Measurements from ENCODE around the gene CCDC187. TPM values are rescaled to one million over a fixed set of nuclear protein-coding genes. Genes with fewer than 3 reads are reported as not detected.

Gene CCDC187
- total RNA-seq, 1 experiment from 2014 or later, result not detected

DNA sequence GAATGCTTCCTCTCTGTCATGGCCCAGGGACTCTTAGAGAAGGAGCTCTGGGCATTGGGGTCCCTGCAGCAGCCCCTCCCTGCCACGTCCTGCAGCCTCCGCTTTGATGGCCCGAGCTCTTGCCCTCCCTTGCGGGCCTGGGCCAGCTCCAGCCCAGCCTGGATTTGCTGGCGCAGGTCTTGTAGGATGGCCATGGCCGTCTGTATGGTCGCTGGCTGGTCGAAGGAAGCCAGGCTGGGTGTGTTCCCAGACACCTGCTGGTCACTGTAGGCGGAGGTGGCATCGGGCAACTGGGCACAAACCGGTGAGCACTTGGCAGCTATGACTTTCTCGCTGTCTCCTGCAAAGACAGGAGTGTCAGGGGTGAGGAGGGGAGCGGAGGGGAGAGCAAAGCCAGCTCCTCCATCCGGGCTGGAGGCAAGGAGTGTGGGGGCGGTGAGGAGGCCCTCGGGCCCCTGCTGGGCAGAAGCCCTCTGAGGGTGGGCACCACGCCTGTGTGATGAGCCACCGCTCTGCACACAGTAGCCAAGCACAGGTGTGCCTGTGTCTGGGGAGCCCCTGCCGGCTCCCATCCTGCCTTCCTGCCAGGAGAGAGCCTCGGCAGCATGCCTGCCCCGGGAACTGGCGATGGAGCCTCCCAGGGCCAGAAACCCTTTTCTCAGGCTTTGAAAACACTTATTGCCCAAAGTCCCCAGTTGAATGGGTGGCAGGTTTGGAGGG lies 12.4 kb downstream of the CCDC187 start:
- ChIA-PET CTCF (interaction anchor here (0.6 to 2.0 kb wide), 3 partner anchors 8 to 461 kb away, joined by 3 to 10 read pairs (median 5); no protein-coding TSS in a partner anchor), POLR2A (no interaction called here)
- H3K4me1 Mint-ChIP-seq (ENCODE audit: insufficient read depth, unreplicated experiment), result no peaks in the 10 kb centered on the region
- intact Hi-C loops (cut with micrococcal nuclease), result no loop called here
- H3K36me3 Mint-ChIP-seq (ENCODE audit: insufficient read depth, unreplicated experiment), result no peaks in the 10 kb centered on the region
- no peak overlapping the region for H3K27ac Mint-ChIP-seq (ENCODE audit: low read depth, unreplicated experiment)
- H3K27me3 Mint-ChIP-seq (ENCODE audit: insufficient read depth, unreplicated experiment), result peaks cover 17% of the 10 kb centered on the region
- TF ChIP-seq, protein P1, sequence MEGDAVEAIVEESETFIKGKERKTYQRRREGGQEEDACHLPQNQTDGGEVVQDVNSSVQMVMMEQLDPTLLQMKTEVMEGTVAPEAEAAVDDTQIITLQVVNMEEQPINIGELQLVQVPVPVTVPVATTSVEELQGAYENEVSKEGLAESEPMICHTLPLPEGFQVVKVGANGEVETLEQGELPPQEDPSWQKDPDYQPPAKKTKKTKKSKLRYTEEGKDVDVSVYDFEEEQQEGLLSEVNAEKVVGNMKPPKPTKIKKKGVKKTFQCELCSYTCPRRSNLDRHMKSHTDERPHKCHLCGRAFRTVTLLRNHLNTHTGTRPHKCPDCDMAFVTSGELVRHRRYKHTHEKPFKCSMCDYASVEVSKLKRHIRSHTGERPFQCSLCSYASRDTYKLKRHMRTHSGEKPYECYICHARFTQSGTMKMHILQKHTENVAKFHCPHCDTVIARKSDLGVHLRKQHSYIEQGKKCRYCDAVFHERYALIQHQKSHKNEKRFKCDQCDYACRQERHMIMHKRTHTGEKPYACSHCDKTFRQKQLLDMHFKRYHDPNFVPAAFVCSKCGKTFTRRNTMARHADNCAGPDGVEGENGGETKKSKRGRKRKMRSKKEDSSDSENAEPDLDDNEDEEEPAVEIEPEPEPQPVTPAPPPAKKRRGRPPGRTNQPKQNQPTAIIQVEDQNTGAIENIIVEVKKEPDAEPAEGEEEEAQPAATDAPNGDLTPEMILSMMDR (IDR thresholded peaks at IDR 0.05; ENCODE audit: unreplicated experiment), result no peak
- H3K4me3 Mint-ChIP-seq (ENCODE audit: unreplicated experiment), result no peak overlapping the region
- H3K9me3 Mint-ChIP-seq (ENCODE audit: unreplicated experiment), result no peaks in the 10 kb centered on the region
- no peak for DNase-seq (ENCODE audit: unreplicated experiment)
- BruUV-seq (replicated peaks), result no TSS peak

DNA sequence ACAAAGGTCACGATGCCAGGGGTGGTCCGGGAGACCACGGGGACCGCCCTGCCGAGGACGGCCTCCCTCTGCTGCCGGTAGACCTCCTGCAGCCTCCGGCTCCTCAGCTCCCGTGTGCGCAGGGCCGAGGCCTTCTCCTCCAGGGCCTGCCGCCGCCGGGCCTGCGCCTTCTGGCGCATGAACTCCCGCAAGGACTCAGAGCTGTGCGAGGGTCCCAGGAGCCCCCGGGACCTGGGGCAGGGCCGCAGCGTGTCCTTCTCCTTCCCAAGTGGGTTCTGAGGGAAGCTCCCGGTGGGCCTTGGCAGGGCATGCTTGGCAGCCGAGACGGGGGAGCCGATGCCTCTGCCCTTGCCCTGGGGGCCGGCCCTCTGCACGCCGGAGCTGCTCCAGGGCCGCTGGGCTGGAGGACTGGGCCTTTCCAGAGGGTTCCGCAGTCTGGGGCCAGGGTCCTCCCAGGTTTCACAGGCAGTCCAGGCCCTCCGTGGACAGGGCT lies 13.3 kb downstream of the CCDC187 start:
- BruUV-seq (replicated peaks), result no TSS peak
- Mint-ChIP-seq H3K36me3 (ENCODE audit: insufficient read depth, unreplicated experiment) (no peaks in the 10 kb centered on the region), H3K4me1 (ENCODE audit: insufficient read depth, unreplicated experiment) (no peaks in the 10 kb centered on the region), H3K27ac (ENCODE audit: low read depth, unreplicated experiment) (no peak overlapping the region), H3K9me3 (ENCODE audit: unreplicated experiment) (no peaks in the 10 kb centered on the region), H3K27me3 (ENCODE audit: insufficient read depth, unreplicated experiment) (peaks cover 20% of the 10 kb centered on the region), H3K4me3 (ENCODE audit: unreplicated experiment) (no peak overlapping the region)
- TF ChIP-seq, protein P1 (IDR thresholded peaks at IDR 0.05; ENCODE audit: unreplicated experiment), result no peak
- intact Hi-C loops (cut with micrococcal nuclease), result no loop called here
- DNase-seq (ENCODE audit: unreplicated experiment), result no peak
- POLR2A ChIA-PET, result no interaction called here
- CTCF ChIA-PET, result interaction anchor here (0.6 to 0.9 kb wide), 2 partner anchors 120 to 138 kb away, joined by 3 read pairs; no protein-coding TSS in a partner anchor

DNA sequence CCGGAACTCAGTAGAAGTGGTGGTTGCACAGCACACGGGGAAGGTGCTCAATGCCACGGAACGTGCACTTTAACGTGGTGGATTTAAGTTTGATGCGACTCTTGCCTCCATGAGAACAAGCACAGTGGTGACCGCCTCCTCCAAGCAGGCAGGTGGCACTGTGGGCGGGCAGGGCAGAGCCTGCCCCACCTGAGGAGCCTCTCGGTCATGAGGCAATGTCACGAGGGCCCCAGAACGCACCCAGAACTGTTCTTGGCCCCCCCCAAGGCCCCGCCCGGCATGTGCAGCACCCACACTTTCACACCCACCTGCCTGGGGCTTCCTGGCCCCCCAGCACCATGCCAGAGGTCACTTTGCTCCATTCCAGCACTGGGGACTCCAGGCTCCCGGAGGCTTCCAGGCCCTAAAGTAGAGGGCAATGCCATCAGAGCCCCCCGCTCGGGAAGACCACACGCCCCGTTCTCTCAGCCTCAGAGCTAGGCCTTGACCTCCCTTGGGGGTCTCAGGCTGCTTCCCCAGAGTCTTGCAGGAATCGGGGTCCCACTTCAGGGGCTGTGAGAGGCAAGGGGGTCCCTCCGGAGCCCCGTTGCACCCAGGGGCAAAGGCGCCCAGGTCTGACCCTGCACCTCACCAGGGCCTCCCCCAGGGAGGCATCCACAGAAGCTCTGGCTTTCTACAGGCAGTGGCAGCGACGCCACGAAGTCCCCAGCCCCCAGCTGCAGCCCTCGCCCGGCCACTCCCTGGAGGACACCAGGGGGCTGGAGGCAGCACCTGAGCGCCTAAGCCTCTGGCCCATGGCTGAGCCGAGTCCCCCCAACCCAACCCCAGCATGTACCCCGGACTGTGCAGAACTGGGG lies 14.0 kb downstream of the CCDC187 start:
- intact Hi-C loops (cut with micrococcal nuclease), result loop anchor here (10.0 kb wide), 1 partner anchor 145 kb away; no protein-coding TSS in a partner anchor
- POLR2A ChIA-PET, result no interaction called here
- no peaks in the 10 kb centered on the region for H3K36me3 Mint-ChIP-seq (ENCODE audit: insufficient read depth, unreplicated experiment)
- no peak overlapping the region for H3K4me3 Mint-ChIP-seq (ENCODE audit: unreplicated experiment)
- BruUV-seq (replicated peaks), result no TSS peak
- no peaks in the 10 kb centered on the region for H3K9me3 Mint-ChIP-seq (ENCODE audit: unreplicated experiment)
- DNase-seq (ENCODE audit: unreplicated experiment), result no peak
- CTCF ChIA-PET, result interaction anchor here (0.6 to 0.9 kb wide), 2 partner anchors 119 to 137 kb away, joined by 3 read pairs; no protein-coding TSS in a partner anchor
- no peak overlapping the region for H3K27ac Mint-ChIP-seq (ENCODE audit: low read depth, unreplicated experiment)
- no peaks in the 10 kb centered on the region for H3K4me1 Mint-ChIP-seq (ENCODE audit: insufficient read depth, unreplicated experiment)
- peaks cover 20% of the 10 kb centered on the region for H3K27me3 Mint-ChIP-seq (ENCODE audit: insufficient read depth, unreplicated experiment)
- TF ChIP-seq, protein P1 (IDR thresholded peaks at IDR 0.05; ENCODE audit: unreplicated experiment), result no peak

All from MCF 10A (cell line).